SHP77 (cell line): ENCODE measurements around the gene COMMD3.

Experiments used
- DNase-seq, 2 experiments: peaks; one replicate each; lab custom pipeline; 2025; lab: John Stamatoyannopoulos, UW

Gene COMMD3

DNA sequence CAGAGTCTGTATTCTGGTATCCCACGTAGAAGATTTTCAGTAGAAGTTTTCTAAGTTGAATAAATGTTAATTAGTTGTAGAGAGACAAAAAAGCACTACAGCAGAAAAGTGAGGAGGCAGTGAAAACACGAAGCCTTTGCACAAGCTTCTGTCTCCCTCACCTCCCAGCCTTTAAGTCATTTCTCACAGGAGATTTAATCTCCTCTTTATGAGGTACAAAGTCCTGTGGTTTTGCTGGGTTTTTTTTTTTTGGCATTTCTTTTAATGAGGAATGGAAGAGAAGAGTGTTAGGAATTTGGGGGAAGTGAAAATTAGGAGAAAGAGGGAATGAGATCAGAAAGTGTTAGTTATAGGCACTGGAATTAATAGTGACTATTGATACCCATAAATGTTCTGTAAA, 50.6 kb downstream of the COMMD3 start:
- no peak for DNase-seq

DNA sequence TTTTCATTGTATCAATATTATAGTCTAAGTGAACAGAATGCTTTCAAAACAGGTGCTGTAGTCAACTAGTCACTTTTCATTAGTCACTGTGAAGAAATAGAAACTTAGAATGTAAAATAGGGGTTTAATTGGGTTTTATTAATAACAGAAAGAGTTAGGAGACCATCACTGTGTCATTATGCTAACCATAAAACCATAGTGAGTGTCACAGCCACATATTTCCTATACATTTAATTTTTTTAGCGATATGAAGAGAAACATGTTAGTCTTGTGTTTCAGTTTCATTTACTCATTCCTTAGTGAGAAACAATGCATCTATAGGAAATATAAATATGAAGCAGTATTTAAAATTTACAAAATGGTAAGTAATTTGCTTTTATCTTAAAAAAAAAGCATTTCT, 51.3 kb downstream of the COMMD3 start:
- DNase-seq, result no peak

DNA sequence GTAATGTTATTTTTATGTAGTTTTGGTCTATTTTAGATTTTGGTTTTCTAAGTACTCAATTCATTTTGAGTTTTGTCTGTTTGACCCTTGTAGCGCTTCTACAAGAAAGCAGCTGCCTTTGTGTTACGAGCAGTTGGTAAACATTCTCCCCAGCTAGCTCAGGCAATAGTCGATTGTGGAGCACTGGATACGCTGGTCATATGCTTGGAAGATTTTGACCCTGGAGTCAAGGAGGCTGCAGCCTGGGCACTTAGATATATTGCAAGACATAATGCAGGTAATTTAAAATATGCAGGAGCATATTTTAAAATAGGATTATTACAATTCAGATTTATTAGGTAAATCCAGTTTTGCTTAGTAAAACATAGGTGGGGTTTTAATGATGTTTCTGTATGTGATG, 52.2 kb downstream of the COMMD3 start:
- DNase-seq, result peak; percentile 3 to 66

DNA sequence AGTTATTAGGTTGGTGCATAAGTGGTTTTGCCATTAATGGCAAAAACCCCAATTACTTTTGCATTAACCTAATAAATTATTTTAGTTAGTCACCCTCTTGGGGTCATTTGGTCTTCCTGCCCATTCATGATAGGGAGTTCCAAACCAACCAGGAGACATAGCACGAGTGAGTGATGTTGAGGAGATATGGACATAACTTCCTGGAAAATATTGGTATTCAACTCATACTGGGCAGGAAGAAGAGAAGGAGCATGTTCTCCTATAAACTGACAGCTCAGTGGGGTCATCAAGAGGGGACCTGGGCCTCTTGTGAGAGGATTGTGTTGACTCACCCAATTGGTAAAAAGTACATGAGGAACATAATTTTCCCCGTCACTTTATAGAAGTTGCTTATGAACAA, 52.8 kb downstream of the COMMD3 start:
- DNase-seq, result no peak

DNA sequence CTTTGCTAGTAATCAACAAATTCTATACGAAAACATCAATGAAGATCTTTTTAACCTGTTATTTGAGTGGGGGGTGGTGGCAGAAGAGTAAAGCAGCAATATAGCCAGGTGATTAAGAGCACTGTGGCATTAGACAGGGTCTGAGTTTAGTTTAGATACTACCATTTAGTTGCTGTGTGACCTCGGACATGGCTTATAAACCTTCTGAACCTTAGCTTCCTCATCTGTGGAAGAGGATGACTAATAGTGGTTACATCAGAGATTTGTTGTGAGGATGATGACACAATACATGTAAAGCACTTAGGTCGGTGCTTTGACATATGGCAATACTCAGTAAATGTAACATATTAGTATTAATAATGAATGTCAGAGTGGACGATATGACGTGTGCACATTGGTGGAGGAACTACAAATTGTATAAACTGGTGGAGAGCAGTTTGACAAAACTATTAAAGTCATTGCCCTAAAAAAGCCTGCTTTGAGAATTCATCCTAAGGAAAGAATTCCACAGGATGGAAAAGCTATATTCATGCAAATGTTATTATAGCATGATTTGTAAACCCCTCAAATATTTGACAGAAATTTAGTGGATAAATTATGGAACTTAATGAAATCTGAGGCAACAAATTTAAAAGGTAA, 53.4 kb downstream of the COMMD3 start:
- DNase-seq, result no peak
